Esophagus mucosa (tissue), 1 donor: Measurements from ENCODE around the gene AADACL3. TPM values are rescaled to one million over a fixed set of nuclear protein-coding genes. Genes with fewer than 3 reads are reported as not detected.
"Not testable (repeated sequence)": the region's sequence is repeated elsewhere in the genome, so short reads cannot be mapped to it uniquely, and the experiment has no call there.

Experiments
- ATAC-seq: fragments of 200-7000 bp; cut with Tn5 transposase; one replicate; pipeline ENCODE4 v1.9.1; 2020
- total RNA-seq: library from RNA; stranded (reverse); gene quantifications from one replicate; pipeline ENCODE4 v1.2.4, GENCODE V29; 2023
- donor health status: DM: yes; HTN: yes; CAD: no.

The AADACL3 gene
- total RNA-seq, 1 donor from 2014 or later, result not detected

- ATAC-seq, result no peak
Measured at GRCh38 chr1:12717301-12717838, 1.5 kb downstream of the AADACL3 start.

GRCh38 chr1:12722626-12723025, 6.7 kb downstream of the AADACL3 start:
- ATAC-seq, result no peak

- no peak for ATAC-seq
Measured at GRCh38 chr1:12728391-12728790, 12.5 kb downstream of the AADACL3 start.

- ATAC-seq, result no peak
Measured at GRCh38 chr1:12730156-12730555, 14.2 kb downstream of the AADACL3 start.

- not testable (repeated sequence) for ATAC-seq
Measured at GRCh38 chr1:12731084-12731483, 15.2 kb downstream of the AADACL3 start.

GRCh38 chr1:12734651-12735050, 18.7 kb downstream of the AADACL3 start:
- ATAC-seq, result no peak

- ATAC-seq, result no peak
Measured at GRCh38 chr1:12738934-12739333, 23.0 kb downstream of the AADACL3 start.

- no peak for ATAC-seq
Measured at GRCh38 chr1:12739613-12740012, 23.7 kb downstream of the AADACL3 start.

GRCh38 chr1:12741946-12742345, 26.0 kb downstream of the AADACL3 start:
- ATAC-seq, result no peak

GRCh38 chr1:12745126-12745991, 29.4 kb downstream of the AADACL3 start:
- ATAC-seq, result no peak

GRCh38 chr1:12745992-12746323, 30.0 kb downstream of the AADACL3 start, which contains the start of gene CFAP107:
Gene CFAP107 (plus strand): TSS chr1:12746200. CDS start chr1:12746431, 231 bp downstream.
- no peak for ATAC-seq

- no peak for ATAC-seq
Measured at GRCh38 chr1:12748778-12749355, 33.0 kb downstream of the AADACL3 start.

GRCh38 chr1:12754738-12755137, 38.8 kb downstream of the AADACL3 start:
- no peak for ATAC-seq

GRCh38 chr1:12756273-12756672, 40.4 kb downstream of the AADACL3 start:
- no peak for ATAC-seq

GRCh38 chr1:12756768-12757413, 41.0 kb downstream of the AADACL3 start:
- ATAC-seq, result no peak

- no peak for ATAC-seq
Measured at GRCh38 chr1:12757836-12758235, 41.9 kb downstream of the AADACL3 start.

- no peak for ATAC-seq
Measured at GRCh38 chr1:12760256-12760795, 44.4 kb downstream of the AADACL3 start.

GRCh38 chr1:12761781-12762180, 45.9 kb downstream of the AADACL3 start:
- no peak for ATAC-seq

- no peak for ATAC-seq
Measured at GRCh38 chr1:12762766-12763165, 46.9 kb downstream of the AADACL3 start.

GRCh38 chr1:12763479-12763878, 47.6 kb downstream of the AADACL3 start:
- no peak for ATAC-seq

- no peak for ATAC-seq
Measured at GRCh38 chr1:12764016-12764415, 48.1 kb downstream of the AADACL3 start.

- no peak for ATAC-seq
Measured at GRCh38 chr1:12769031-12769430, 53.1 kb downstream of the AADACL3 start.

- ATAC-seq, result no peak
Measured at GRCh38 chr1:12769976-12770505, 54.1 kb downstream of the AADACL3 start.
